Stimulated activated CD8-positive, alpha-beta memory T cell treated with anti-CD3 and anti-CD28 coated beads, Interleukin-15, amount 100 ng/mL, for 24 hours (primary cell): ENCODE results near the gene LENEP.

ENCODE experiments used
- DNase-seq: peaks from one replicate; pipeline ENCODE4 v3.0.0-alpha.2; 2020; ENCODE audit warnings: low read depth

The LENEP gene

GRCh38 chr1:155011437-155012025 lies 18.1 kb downstream of the LENEP start:
- no peak for DNase-seq

GRCh38 chr1:155012026-155012546 lies 18.7 kb downstream of the LENEP start:
- no peak for DNase-seq

GRCh38 chr1:155012776-155013602 lies 19.6 kb downstream of the LENEP start:
- DNase-seq: no peak

GRCh38 chr1:155013632-155014031 lies 20.2 kb downstream of the LENEP start:
- DNase-seq: no peak

- no peak for DNase-seq
Observed at GRCh38 chr1:155014709-155015508, 21.5 kb downstream of the LENEP start.

GRCh38 chr1:155015527-155016230 lies 22.3 kb downstream of the LENEP start:
- no peak for DNase-seq

- no peak for DNase-seq
Observed at GRCh38 chr1:155016231-155016831, 22.9 kb downstream of the LENEP start.

- peak; percentile 80 for DNase-seq
Observed at GRCh38 chr1:155017041-155017945, 23.9 kb downstream of the LENEP start.

GRCh38 chr1:155017946-155018316 lies 24.5 kb downstream of the LENEP start:
- DNase-seq: no peak

- DNase-seq: no peak
Observed at GRCh38 chr1:155018617-155019348, 25.4 kb downstream of the LENEP start.

- no peak for DNase-seq
Observed at GRCh38 chr1:155019377-155020245, 26.2 kb downstream of the LENEP start.

- no peak for DNase-seq
Observed at GRCh38 chr1:155022136-155022926, 28.9 kb downstream of the LENEP start.

GRCh38 chr1:155022927-155023236 lies 29.5 kb downstream of the LENEP start:
- no peak for DNase-seq

- no peak for DNase-seq
Observed at GRCh38 chr1:155023627-155024026, 30.2 kb downstream of the LENEP start.

- DNase-seq: no peak
Observed at GRCh38 chr1:155024315-155024714, 30.9 kb downstream of the LENEP start.

- DNase-seq: no peak
Observed at GRCh38 chr1:155026154-155026553, 32.8 kb downstream of the LENEP start.

- DNase-seq: no peak
Observed at GRCh38 chr1:155026588-155026987, 33.2 kb downstream of the LENEP start.
